GM21381 (cell line): ENCODE measurements around the gene EPS8.

ENCODE experiments used
- ATAC-seq: cut with Tn5 transposase; IDR thresholded peaks from one replicate; pipeline ENCODE4 v1.9.1; 2021; ENCODE audit warnings: mild to moderate bottlenecking, moderate library complexity; ENCODE audit not compliant: unreplicated experiment

EPS8 gene

DNA sequence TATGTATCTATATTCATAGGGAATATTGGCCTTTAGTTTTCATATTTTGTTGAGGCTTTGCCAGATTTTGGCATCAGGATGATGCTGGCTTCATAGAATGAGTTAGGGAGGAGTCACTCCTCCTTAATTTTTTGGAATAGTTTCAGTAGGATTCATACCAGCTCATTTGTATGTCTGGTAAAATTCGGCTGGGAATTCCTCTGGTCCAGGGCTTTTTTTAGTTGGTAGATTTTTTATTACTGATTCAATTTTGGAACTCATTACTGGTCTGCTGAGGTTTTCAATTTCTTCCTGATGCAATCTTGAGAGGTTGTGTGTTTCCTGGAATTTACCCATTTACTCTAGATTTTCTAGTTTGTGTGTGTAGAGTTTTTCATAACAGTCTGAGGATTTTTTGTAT is 175.2 kb downstream of the EPS8 start:
- no peak for ATAC-seq

DNA sequence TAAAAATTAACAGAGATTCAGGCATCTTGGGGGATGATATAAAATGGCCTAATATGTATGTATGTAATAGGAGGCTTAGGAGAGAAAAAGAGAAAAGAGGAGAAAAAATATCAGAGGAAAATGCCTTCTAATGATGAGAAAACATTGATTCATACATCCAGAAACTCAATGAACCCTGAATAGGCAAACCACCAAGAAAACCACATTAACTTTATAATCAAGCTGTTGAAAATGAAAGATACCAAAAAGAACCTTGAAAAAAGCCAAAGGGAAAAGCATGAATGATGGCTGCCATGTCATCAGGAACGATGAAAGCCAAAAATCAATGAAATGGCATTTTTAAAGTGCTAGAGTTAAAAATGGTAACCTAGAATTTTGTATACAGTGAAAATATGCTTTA is 180.2 kb downstream of the EPS8 start:
- ATAC-seq, result no peak

DNA sequence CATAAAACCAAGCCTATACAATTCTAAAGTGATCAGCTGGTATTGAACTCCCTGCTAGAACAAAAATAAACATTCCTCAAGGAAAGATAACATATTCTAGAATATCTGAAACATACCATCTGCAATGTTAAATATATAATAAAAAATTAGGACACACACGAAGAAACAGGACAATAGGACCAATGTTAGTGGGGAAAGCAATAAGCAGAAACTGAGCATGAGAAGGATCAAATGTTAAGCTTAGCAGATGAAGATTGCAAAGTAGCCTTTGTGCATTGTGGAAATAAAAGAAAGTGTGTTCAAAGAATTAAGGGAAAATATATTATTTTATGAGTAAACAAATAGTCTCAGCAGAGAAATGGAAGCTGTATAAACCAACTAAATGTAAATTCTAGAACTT is 180.8 kb downstream of the EPS8 start:
- ATAC-seq, result no peak

DNA sequence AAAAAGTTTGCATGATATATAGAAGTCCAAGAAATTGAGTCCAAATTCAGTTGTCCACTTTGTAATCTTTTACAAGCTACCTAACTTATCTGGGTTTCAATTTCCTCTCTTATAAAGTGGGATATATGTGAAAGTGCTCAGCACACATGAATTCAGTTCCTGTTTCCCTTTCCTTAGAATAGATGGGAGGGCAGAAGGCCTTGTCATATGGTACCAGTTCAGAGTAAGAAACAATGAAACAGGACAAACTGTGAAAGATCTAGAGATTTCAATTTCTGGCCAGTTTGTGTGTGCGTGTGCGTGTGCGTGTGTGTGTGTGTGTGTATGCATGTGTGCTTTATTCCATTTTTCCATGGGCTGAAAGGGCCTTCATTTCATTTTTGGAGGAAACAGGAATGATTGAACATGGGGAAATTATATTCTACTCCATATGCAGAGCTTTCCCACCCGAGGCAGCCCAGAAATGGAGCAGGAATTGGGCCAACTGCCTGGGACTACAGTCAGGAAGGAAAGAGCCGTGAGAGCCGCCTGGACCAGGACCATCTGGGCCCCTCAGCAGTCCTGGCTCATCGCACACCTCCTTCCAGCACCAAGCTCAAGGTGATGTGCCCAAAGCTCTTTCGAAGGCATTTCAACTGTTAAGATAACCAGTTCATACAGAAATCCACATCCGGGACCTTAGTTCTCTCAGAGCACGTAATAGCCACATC is 183.2 kb downstream of the EPS8 start:
- ATAC-seq, result no peak

DNA sequence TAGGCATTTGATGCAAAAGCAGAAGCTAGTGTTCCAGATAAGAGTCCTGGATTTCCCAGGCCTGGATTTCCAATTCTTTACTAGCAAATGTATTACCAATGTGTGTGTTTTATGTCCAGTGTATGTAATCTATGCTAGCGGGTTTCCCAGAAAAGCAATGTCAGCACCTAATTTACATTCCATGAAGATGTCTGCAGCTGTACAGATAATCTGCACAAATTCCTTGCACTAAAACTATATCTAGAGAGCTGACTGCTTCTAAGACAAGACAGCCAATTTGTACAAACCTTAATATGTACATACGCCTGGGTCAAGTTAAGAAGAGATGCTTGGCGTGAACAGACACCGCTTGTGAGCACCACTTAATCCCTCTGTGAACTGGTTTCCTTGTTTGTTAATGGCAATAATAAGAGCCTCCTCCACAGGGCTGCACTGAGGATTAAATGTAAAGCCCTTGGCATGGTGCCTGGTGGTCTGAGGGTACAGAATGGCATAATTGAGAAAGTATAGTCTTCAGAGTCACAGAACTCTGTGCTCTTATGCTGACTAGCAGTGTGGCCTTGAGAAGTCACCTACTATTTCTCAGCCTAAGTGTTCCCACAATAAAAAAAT is 185.6 kb downstream of the EPS8 start:
- ATAC-seq, result no peak

DNA sequence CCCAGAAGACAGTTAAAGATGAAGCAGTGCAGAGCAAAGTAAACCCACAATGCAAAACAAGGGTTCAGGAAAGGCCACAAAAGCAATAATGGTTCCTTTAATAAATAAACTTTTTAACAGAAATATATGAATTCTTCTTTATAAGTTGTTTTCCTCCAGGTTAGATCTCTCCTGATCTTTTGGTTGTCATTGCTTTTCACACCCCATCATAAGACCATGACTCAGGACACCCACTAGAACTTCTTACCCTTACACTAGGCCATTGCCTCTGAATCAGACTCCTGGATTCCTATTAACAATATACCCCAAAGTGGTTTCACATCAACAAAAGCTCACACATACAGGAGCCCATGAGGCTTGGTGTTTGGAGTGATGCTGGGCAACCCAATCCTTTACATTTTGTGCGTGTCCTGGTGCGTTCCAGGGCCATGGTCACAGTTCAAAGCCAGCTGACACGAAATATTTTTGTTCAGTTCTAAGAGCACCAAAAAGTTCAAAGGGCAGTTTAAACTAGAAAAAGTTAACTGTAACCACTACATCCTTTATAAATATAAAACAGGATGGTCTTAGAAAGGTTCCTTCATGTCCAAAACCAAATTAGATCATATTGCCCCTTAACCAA is 187.0 kb downstream of the EPS8 start:
- ATAC-seq, result no peak

DNA sequence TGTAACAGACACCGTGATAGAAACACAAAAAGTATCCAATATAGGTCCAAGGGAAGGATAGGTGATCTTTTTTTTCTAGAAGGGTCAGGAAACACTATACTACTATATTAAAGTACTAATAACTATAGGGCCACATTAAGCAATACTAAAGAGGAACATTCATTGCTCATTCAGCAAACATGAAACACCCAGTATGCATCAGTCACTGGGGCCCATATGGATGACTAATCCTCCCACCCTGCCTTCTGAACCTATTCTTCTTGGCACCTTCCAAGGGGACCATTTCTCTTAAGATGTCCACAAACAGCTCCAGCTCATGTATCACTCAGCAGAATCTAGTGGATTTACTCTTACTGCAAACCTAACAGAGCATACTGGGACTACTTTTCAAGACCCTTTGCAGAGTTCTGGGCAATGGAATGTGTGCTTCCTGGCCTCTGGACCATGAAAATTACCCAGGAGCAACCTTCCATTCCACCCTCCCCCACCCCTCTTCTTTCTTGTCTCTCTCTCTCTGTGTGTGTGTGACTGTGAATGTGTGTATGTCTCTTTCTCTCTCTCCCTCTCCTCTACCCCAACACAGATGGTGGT is 187.9 kb downstream of the EPS8 start:
- no peak for ATAC-seq

DNA sequence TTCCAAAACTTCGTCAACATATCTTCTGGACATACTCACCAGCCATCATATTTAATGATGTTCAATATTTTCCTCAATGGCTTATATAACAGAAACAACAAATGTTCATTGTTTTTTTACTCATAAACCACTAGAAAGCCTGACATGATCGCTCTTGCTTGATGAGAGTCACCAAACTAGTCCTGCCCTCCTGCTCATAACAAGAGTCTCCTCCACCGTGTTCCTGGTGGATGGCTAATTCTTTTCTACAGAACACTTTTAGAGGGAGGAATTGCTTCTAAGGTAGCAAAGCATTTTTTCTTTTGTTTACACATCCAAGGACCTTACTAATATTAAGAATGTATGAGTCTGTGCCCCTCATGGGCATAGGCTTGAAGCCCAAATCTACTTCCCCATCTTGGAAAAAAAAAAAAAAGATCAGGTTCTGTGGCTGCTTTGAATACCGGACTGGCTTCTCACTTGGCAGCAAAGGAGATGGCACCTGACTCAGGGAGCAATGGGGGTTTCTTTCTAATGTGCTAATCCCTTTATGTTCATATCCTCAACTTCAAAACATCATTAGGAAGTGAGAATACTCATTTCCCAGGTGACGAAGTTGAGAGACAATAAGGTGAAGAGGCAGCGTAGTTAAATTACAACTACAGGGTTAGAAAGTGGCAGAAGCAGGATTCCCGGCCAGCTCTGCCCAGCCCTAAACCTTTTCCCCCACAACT is 188.8 kb downstream of the EPS8 start:
- ATAC-seq, result no peak

DNA sequence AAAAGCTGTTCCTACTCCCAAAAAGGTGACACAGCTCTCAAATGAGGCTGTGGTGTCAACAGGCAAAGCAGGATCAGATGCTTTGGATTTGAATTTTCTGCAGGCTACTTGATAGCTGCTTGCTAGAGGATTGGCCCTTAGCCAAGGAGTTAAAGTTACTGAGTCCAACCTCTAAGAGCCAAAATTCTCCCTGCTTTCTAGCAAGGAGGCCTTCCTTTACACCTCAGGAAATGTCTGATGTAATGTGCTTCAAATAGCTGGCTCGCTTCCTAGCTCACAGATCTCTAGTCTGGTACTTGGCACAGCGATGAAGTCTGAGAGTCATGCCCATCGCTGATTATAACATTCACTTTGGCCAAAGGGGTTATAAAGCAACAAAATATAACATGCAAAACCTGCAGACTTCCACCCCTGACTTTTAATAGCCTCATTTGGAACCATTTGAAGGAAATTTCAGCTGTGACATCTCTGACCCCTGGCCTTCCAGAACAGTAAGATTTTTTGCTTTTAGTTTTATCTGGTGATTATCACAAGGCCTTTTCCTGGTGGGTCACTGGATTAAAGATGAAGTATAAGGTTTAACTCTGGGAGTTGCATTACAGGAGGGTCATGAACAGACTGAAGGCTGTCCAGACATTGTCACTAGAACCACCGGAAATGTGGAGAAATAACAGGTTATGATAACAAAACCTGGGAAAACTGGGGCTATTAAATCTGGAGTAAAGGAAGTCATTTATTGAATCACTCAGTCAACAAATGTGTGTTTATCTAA is 189.7 kb downstream of the EPS8 start:
- ATAC-seq, result no peak

DNA sequence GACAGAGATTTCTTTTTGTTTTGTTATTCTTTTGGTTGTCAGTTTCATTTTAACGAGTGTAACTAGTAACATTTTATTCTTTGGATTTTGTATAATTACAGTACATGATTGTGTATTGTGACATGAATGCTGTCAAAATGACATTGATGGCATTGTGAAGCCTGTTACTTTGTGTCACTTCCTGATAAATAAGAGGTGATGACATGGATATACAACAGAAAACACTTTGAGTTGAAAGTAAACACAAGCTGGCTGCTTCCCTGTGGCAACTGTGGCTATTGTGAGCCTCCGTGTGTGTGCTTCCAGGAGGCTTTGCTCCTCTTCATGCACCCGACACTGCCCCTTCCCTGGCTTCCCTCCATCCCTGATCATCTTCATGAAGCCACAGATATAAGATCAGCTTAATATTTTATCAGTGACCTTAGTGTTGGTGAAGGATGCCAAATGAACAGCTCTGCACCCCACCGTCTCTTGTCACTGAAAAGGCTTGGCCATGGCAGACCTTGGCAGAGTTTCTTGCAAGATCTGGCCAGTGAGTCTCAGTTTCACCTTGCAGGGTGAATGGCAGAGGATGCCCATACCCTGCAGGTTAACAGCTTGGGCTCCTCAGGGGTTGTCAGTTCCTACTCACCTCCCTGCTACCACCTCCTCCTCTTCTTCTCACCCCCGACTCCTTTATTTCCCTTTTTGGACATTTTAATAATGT is 191.9 kb downstream of the EPS8 start:
- ATAC-seq, result no peak

DNA sequence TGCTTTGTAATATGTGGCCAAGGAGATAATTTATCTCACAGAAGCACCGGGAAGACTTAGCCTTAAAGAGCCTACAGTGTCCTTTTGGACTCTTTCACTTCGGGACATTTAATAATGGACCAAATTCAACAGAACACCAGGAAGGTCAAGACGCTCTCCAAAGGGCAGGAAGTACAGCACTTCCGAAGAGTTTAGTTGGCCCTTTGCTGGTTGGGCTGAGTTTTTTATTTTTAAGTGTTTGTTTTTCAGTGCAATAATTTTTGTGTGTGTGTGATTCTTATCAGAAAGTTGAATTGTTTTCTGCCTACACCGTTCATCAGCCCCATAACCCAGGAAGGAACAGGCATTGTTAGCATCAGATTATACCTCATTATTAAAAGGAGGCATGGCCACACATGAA is 193.0 kb downstream of the EPS8 start:
- ATAC-seq, result no peak

DNA sequence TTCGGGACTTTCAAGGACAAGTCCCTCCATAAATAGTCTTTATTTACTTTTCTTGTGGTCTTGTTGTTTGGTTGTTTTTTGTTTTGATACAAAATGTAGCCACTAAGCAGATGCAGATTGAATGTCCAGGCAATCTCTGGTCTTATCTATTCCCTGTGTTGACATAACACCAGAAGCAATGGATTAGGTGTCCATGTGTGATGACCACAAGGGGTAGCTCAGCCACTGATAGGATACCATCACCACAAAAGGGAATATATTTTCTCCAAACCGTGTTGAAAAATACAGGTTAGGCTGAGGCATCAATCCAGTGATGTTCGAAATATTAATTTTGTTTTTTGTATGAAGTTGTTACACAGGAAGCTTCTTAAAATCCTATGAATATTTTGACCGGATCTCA is 196.3 kb downstream of the EPS8 start:
- no peak for ATAC-seq

DNA sequence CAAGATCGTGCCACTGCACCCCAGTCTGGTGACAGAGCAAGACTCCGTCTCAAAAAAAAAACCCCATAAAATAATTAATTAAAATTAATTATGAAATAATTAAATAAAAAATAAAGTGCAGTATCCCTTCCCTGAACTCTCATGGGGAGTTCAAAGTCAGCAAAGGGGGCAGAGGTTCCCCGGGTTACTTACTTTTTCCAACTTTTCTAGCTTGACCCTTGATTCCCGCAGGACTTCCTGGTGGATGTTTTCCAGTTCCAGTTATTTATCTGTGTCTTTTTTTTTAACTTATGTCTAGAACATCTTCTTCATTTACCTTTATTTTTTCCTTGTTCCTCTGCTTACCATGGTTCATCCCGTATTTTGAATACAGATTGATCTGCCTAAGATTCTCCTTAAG is 197.4 kb downstream of the EPS8 start:
- no peak for ATAC-seq

DNA sequence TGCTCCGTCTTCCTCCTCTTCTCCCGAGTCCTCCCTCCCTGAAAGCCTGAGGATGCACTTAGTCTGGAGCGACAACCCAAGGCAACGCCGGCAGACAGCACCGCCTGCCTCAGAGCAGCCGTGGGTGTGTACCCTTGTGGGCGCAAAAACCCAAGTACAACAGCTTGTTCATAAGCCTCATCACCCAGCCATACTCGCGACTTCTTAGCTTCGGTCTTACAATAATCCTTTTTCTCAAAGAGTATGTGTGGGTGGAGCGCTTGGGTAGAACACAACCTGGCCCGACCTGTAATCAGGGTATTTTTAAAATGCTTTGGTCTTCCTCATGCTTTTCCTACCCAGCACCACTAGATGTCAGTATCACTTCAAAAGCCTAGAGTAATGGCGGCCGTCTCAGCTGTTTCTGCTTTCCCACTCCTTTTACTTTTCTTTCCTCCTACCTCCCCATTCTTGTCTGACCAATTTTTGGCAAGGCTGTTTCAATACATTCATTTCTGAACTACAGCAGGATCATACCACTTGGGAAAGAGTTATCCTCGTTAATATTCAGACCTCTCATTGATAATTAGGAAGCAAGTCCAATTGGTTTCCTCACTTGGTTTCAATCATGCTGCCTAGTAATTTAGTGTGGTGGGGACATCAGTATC is 198.9 kb downstream of the EPS8 start:
- ATAC-seq, result peak; percentile 96

DNA sequence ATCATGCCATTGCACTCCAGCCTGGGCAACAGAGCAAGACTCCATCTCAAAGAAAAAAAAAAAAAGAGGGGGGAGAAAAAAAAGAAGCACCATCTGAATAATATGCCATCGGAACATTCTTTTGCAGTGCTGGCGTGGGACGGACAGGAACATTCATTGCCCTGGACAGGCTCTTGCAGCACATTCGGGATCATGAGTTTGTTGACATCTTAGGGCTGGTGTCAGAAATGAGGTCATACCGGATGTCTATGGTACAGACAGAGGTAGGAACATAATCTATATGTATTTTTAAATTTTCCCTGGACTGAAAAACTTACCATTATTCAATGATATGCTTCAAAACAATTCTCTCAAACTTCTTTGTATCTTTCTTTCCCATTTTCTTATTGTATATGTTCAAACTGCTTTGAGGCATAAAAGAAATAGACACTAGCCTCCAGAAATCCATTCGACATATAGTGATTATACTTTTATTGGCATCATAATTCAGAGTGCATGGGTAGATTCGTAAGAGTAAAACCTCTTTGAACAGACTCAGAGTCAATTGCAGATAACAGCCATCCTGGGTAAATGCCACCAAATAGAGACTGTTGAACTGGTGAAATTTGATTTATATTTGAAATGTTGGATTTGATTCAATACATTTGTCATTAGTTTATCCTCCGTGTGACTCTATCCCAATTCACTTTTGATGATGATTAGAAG is 199.7 kb downstream of the EPS8 start:
- no peak for ATAC-seq

DNA sequence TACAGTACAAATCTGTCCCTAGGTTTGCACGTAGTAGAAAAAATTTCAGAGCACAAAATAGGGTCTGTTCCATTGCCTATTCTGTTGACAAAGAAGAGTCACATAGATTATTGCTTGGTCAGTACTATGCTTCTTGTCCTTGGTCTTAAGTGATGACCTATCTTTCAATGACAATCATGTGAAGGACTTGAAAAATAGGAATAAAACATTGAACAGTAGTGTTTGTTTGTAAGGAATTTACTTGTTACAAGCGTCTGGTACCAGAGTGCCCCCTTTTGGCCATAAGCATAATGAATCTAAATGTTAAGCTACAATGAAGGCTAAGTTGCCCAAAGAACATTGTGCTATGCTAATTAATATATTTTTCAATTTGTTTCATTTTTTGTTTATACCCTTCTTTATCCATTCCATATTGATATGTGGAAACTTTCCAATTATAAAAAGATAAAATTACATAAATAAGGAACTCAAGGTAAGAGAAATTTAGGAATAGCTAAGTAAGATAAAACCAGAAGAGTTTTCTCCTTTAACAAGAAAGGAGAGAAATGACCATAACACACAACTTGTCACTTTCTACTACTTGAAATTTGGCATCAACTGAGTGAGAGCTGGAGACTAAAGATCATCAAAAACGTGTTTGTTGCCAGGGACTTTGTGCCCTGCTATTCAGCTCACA is 204.7 kb downstream of the EPS8 start:
- no peak for ATAC-seq

DNA sequence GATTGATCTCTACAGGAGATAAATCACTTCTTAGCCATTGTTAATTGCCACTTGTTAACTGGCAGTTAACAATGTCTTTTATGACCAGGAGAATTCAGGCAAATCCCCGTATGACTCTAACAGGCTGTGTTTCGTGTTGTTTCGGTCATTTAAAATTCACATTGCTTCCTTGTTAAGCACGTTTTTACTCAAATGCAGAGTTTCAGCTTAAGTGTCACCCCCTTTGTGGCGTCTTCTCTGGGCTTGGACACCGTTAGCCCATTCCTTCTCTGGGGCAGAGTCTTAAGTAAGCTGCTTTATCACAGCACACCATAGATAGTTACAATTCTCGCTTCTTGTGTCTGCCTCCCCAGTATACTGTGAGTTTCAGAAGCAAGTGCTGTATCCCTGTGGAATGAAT is 205.4 kb downstream of the EPS8 start:
- ATAC-seq, result no peak

DNA sequence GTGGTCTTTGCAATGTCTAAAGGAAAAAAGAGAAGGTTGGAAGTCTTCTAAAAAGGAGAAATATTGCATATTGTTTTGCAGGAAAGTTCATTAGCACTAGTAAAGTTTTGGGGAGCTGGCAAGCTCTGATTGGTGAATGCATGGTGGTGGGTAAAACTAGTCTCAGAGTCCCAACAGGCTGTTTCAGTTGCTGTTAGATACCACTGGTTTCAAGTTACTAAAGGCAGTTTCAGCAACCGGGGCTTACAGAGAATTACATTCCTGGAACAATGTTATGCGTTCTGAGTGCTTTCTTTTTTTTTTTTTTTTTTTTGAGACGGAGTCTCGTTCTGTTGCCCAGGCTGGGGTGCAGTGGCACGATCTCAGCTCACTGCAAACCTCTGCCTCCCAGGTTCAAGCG is 208.2 kb downstream of the EPS8 start:
- no peak for ATAC-seq
